HepG2 (cell line): ENCODE results near the gene WDR76. TPM values are rescaled to one million over a fixed set of nuclear protein-coding genes. Genes with fewer than 3 reads are reported as not detected.

ENCODE experiments used
- ATAC-seq: fragments of 200-7000 bp; cut with Tn5 transposase; 3 replicates; pipeline ENCODE4 v1.9.1; 2020; ENCODE audit warnings: mild to moderate bottlenecking, moderate library complexity
- Bru-seq: library from RNA; stranded (reverse); fragments of 400-500 nt; gene quantifications from one replicate; lab custom pipeline; 2021; lab: Mats Ljungman, UMichigan
- BruChase-seq, 2 experiments: library from RNA; stranded (reverse); fragments of 400-500 nt; gene quantifications; one replicate each; lab custom pipeline; 2021; lab: Mats Ljungman, UMichigan
- BruUV-seq: library from RNA; stranded (reverse); fragments of 400-500 nt; replicated peaks from 2 replicates; lab custom pipeline; 2021; lab: Mats Ljungman, UMichigan
- CTCF ChIA-PET: fragments of 300-600 bp; formaldehyde crosslinking; extraction: SDS; loops from one replicate; lab custom pipeline; 2021; ENCODE audit warnings: low total read pairs, inconsistent platforms, low intra/inter-chr PET ratio; lab: Yijun Ruan, JAX
- POLR2A ChIA-PET: fragments of 350-600 bp; sonication (Branson Sonifier 250); formaldehyde crosslinking; loops from one replicate; lab custom pipeline; 2020; ENCODE audit warnings: antibody characterized with exemption, inconsistent platforms; lab: Yijun Ruan, JAX
- DNase-seq: peaks from one replicate; pipeline ENCODE4 v3.0.0-alpha.2; 2015; ENCODE audit warnings: low spot score
- FAIRE-seq: peaks from 3 replicates; lab custom pipeline; 2011; peaks lifted over from hg19 to GRCh38; lab: Jason Lieb, UNC
- H2AFZ ChIP-seq: one replicate; pipeline ENCODE4 v1.6.1; 2011; ENCODE audit warnings: low read length, inconsistent platforms
- H3K27ac ChIP-seq: fragments of 300-600 bp; 3 replicates; pipeline ENCODE4 v1.8.0; 2011; ENCODE audit warnings: mixed run types, mild to moderate bottlenecking, mixed read lengths, low read length, inconsistent platforms; ENCODE audit not compliant: insufficient read depth; ENCODE audit errors: extremely low read length
- H3K27me3 ChIP-seq, 2 experiments: fragments of 200-600 bp in 1 of 2; 2 replicates in 1 of 2; 3 replicates in 1 of 2; pipeline versions ENCODE4 v1.6.0 to v1.8.0; 2011; ENCODE audit warnings: low read length in 2 of 2, mild to moderate bottlenecking in 2 of 2, moderate library complexity in 2 of 2, inconsistent platforms in 1 of 2; ENCODE audit not compliant: insufficient read depth in 2 of 2, control insufficient read depth in 1 of 2
- H3K36me3 ChIP-seq, 2 experiments: fragments of 200-600 bp in 1 of 2; replicated peaks in 1 of 2; 2 replicates in 1 of 2; 3 replicates in 1 of 2; pipeline versions ENCODE4 v1.5.1 to v1.8.0; 2011; ENCODE audit warnings: low read length in 2 of 2, inconsistent platforms in 1 of 2; ENCODE audit not compliant: insufficient read depth in 2 of 2, control insufficient read depth in 1 of 2
- H3K4me1 ChIP-seq: 2 replicates; pipeline ENCODE4 v1.5.1; 2012; ENCODE audit warnings: low read length, inconsistent platforms; ENCODE audit not compliant: insufficient read depth
- H3K4me2 ChIP-seq: 2 replicates; pipeline ENCODE4 v1.6.0; 2011; ENCODE audit warnings: low read depth, low read length, inconsistent platforms
- H3K4me3 ChIP-seq, 3 experiments: fragments of 200-600 bp in 1 of 3; sonication (generic), shearing (Covaris generic) in 1 of 3; replicated peaks in 1 of 3; 2 replicates each; pipeline ENCODE4 v1.5.1; 2011 to 2016; ENCODE audit warnings: low read length in 3 of 3, inconsistent platforms in 2 of 3, low read depth in 2 of 3, mild to moderate bottlenecking in 2 of 3, control low read depth in 1 of 3, mixed read lengths in 1 of 3; ENCODE audit not compliant: insufficient read depth in 1 of 3
- H3K79me2 ChIP-seq: one replicate; pipeline ENCODE4 v1.6.1; 2011; ENCODE audit warnings: low read length, inconsistent platforms; ENCODE audit not compliant: insufficient read depth
- H3K9ac ChIP-seq: 2 replicates; pipeline ENCODE4 v1.6.0; 2011; ENCODE audit warnings: mild to moderate bottlenecking, low read depth, low read length, inconsistent platforms; ENCODE audit not compliant: insufficient read depth
- H3K9me3 ChIP-seq: 2 replicates; pipeline ENCODE4 v1.5.1; 2012; ENCODE audit warnings: mild to moderate bottlenecking, low read length
- H4K20me1 ChIP-seq: 2 replicates; pipeline ENCODE4 v1.6.0; 2011; ENCODE audit warnings: inconsistent platforms, mild to moderate bottlenecking, low read length, moderate library complexity; ENCODE audit not compliant: insufficient read depth
- GABPA ChIP-seq, 2 experiments: IDR thresholded peaks; 2 replicates each; pipeline ENCODE4 v1.6.1; 2011 to 2016; ENCODE audit warnings: low read depth in 2 of 2, low read length in 1 of 2, missing biosample characterization in 1 of 2, missing genetic modification characterization in 1 of 2
- ZBTB38 ChIP-seq: sonication (generic); formaldehyde crosslinking; IDR thresholded peaks from 2 replicates; pipeline ENCODE4 v1.5.1; 2020; ENCODE audit warnings: mild to moderate bottlenecking, missing genetic modification reagents
- ZNF687 ChIP-seq: sonication (generic); formaldehyde crosslinking; IDR thresholded peaks from 2 replicates; pipeline ENCODE4 v1.5.1; 2020; ENCODE audit warnings: mild to moderate bottlenecking, missing genetic modification reagents, moderate library complexity
- WGBS: methylation state at CpG from one replicate; pipeline ENCODE4 v1.1.6; 2017; ENCODE audit warnings: low lambda C conversion rate; 5-methylcytosine and 5-hydroxymethylcytosine counted together
- in situ Hi-C: cut with HindIII; loops from 2 replicates; pipeline ENCODE4 v1.10.0; 2017; ENCODE audit warnings: low pct_unique_long_range_greater_than_20kb; ENCODE audit not compliant: extremely low pct_ligation_motif_present
- intact Hi-C: fragments of 100-400 bp; cut with micrococcal nuclease; formaldehyde crosslinking; loops from one replicate; pipeline ENCODE4 v1.10.0; 2022; ENCODE audit not compliant: unreplicated experiment
- long read RNA-seq, 2 experiments: library from RNA in 1 of 2; library from polyadenylated mRNA in 1 of 2; stranded (forward) in 1 of 2; unstranded in 1 of 2; transcript quantifications; one replicate each; pipeline ENCODE4 v2.0.0, GENCODE V29; 2019 to 2022
- polyA minus RNA-seq, 3 experiments: library from RNA; depleted of rRNA, polyadenylated mRNA; stranded (reverse); fragments of >200 nt; gene quantifications; 2 replicates each; pipeline ENCODE4 v1.2.3, GENCODE V29; 2011; ENCODE audit warnings: low replicate concordance in 1 of 3
- polyA plus RNA-seq, 8 experiments: library from polyadenylated mRNA; depleted of rRNA in 3 of 8; stranded (reverse) in 7 of 8; unstranded in 1 of 8; fragments of >200 nt; fragmentation: Illumina TruSeq in 4 of 8; extraction: Trizol in 4 of 8; gene quantifications; 2 replicates each; pipeline versions ENCODE4 v1.2.1 to v1.2.3, GENCODE V29; 2011 to 2016; ENCODE audit warnings: low read depth in 4 of 8, missing spikeins in 1 of 8, mixed read lengths in 1 of 8; ENCODE audit not compliant: insufficient read depth in 1 of 8
- total RNA-seq, 5 experiments: library from RNA; depleted of rRNA; stranded (reverse); fragments of >200 nt; fragmentation: Illumina TruSeq; extraction: Trizol; gene quantifications; 2 replicates each; pipeline ENCODE4 v1.2.3, GENCODE V29; 2016; ENCODE audit warnings: low read depth in 1 of 5

The WDR76 gene
- total RNA-seq (2016; rRNA removed; fragmentation: Illumina TruSeq; extraction: Trizol) = 9.7 and 11.1 TPM in 2 replicates
- total RNA-seq (2016; cell fraction: cytosol; rRNA removed; fragmentation: Illumina TruSeq; extraction: Trizol; ENCODE audit: low read depth) = 2.7 and 3.3 TPM in 2 replicates
- total RNA-seq (2016; cell fraction: insoluble cytoplasmic fraction; rRNA removed; fragmentation: Illumina TruSeq; extraction: Trizol) = 9.6 and 12.9 TPM in 2 replicates
- total RNA-seq (2016; cell fraction: membrane; rRNA removed; fragmentation: Illumina TruSeq; extraction: Trizol) = 7.9 and 8.4 TPM in 2 replicates
- total RNA-seq (2016; cell fraction: nucleus; rRNA removed; fragmentation: Illumina TruSeq; extraction: Trizol) = 6.1 and 8.5 TPM in 2 replicates
- polyA plus RNA-seq (2011; rRNA removed) = 1.1 and 1.3 TPM in 2 replicates
- 0.70 and 0.86 TPM in 2 replicates for polyA plus RNA-seq (2011; cell fraction: cytosol; rRNA removed)
- polyA plus RNA-seq (2011; cell fraction: nucleus; rRNA removed) = 0.82 and 1.1 TPM in 2 replicates
- 2.4 and 3.8 TPM in 2 replicates for polyA plus RNA-seq (2012)
- polyA plus RNA-seq (2016; cell fraction: cytosol; fragmentation: Illumina TruSeq; extraction: Trizol; ENCODE audit: low read depth) = 1.5 and 1.9 TPM in 2 replicates
- 6.8 and 7.9 TPM in 2 replicates for polyA plus RNA-seq (2016; cell fraction: insoluble cytoplasmic fraction; fragmentation: Illumina TruSeq; extraction: Trizol; ENCODE audit: low read depth)
- 2.7 and 3.6 TPM in 2 replicates for polyA plus RNA-seq (2016; cell fraction: membrane; fragmentation: Illumina TruSeq; extraction: Trizol; ENCODE audit: low read depth)
- polyA plus RNA-seq (2016; cell fraction: nucleus; fragmentation: Illumina TruSeq; extraction: Trizol; ENCODE audit: insufficient read depth, low read depth) = 4.6 and 6.3 TPM in 2 replicates
- 1.1 and 46.2 TPM in 2 replicates for polyA minus RNA-seq (2011; rRNA and poly(A)+ RNA removed; ENCODE audit: low replicate concordance)
- polyA minus RNA-seq (2011; cell fraction: cytosol; rRNA and poly(A)+ RNA removed) = 1.5 and 2.0 TPM in 2 replicates
- polyA minus RNA-seq (2011; cell fraction: nucleus; rRNA and poly(A)+ RNA removed) = 2.1 and 2.2 TPM in 2 replicates
- Bru-seq, nascent RNA = percentile 44 among the genes with signal in this experiment
- BruChase-seq, experiment 1, labeled RNA remaining after a 6-hour chase = percentile 43 among the genes with signal in this experiment
- percentile 48 among the genes with signal in this experiment for BruChase-seq, experiment 2, labeled RNA remaining after a 2-hour chase
- long read RNA-seq, experiment 1, partial matches to known transcripts = 3 of 6 reads
- long read RNA-seq, experiment 1, other reads (novel, unspliced or antisense) = 0 of 6 reads
- long read RNA-seq, experiment 2, partial matches to known transcripts = 0 of 1 reads
- long read RNA-seq, experiment 2, other reads (novel, unspliced or antisense) = 1 of 1 reads

- intact Hi-C loops = no loop called here
- POLR2A ChIA-PET = interaction anchor here (1.1 kb wide), 1 partner anchor 26 kb away, joined by 4 read pairs; the partner anchor contains the start of genes HYPK and SERINC4
- peak within 1 kb of the TSS; percentile 60 for H3K27ac ChIP-seq
- 0 out of 2 replicates have a peak, but pooled peaks have one; percentile 24 for TF ChIP-seq ZBTB38 (CRISPR knock-in tag)
- no peak for TF ChIP-seq GABPA (IDR thresholded peaks at IDR 0.05; ENCODE audit: low read depth, low read length)
- TF ChIP-seq GABPA (CRISPR knock-in tag; IDR thresholded peaks at IDR 0.05; ENCODE audit: low read depth) = peak; percentile 52
- TF ChIP-seq ZNF687 (CRISPR knock-in tag) = peak; percentile 88
Measured at GRCh38 chr15:43826508-43827341, at the start of gene WDR76. Gene WDR76 (plus strand): TSS chr15:43827002. CDS start chr15:43827033, 31 bp downstream.

More at GRCh38 chr15:43826508-43827341, at the start of gene WDR76:
- CTCF ChIA-PET = no interaction called here
- Histone ChIP-seq H3K4me1 (peaks cover 44% of the 10 kb centered on the region), H3K4me3 (peak within 1 kb of the TSS; percentile 52 to 64 (median 62); a peak in 5 of 6 replicates), H2AFZ (no peak within 1 kb of the TSS), H3K9ac (peak within 1 kb of the TSS; percentile 66), H3K79me2 (peaks cover 24% of the 10 kb centered on the region), H4K20me1 (no peaks in the 10 kb centered on the region), H3K9me3 (no peaks in the 10 kb centered on the region), H3K27me3 (no peaks in the 10 kb centered on the region; a peak in 1 of 5 replicates), H3K4me2 (peak within 1 kb of the TSS; percentile 66), H3K36me3 (no peaks in the 10 kb centered on the region)
- DNase-seq (peak; percentile 11), FAIRE-seq (no peak), ATAC-seq (peak; percentile 64)
- no TSS peak for BruUV-seq
- 63% methylated on average over 20 of the region's 48 CpGs for WGBS
- in situ Hi-C loops = no loop called here
